H1 (cell line): ENCODE measurements around the gene CES3. TPM values are rescaled to one million over a fixed set of nuclear protein-coding genes. Genes with fewer than 3 reads are reported as not detected.

ENCODE experiments used
- CTCF ChIA-PET: fragments of 300-600 bp; sonication (Branson Sonifier 250); formaldehyde crosslinking; loops from one replicate; lab custom pipeline; 2021; ENCODE audit not compliant: partially characterized antibody; lab: Charles Lee
- POLR2A ChIA-PET: fragments of 300-600 bp; sonication (Branson Sonifier 250); formaldehyde crosslinking; loops from one replicate; lab custom pipeline; 2021; ENCODE audit warnings: inconsistent platforms; ENCODE audit not compliant: partially characterized antibody; lab: Charles Lee
- DNase-seq, 2 experiments: peaks; one replicate each; pipeline versions ENCODE4 v3.0.0 to v3.0.0-alpha.2; 2010 to 2022; ENCODE audit warnings: low spot score in 2 of 2, low read depth in 1 of 2, mixed read lengths in 1 of 2
- FAIRE-seq: peaks from 2 replicates; lab custom pipeline; 2011; peaks lifted over from hg19 to GRCh38; lab: Jason Lieb, UNC
- H2AFZ ChIP-seq: 2 replicates; pipeline ENCODE4 v1.8.1; 2012; ENCODE audit warnings: low read length, inconsistent platforms
- H2AK5ac ChIP-seq: 2 replicates; pipeline ENCODE4 v1.6.1; 2013; ENCODE audit warnings: low read depth, low read length
- H2BK120ac ChIP-seq: replicated peaks from 2 replicates; pipeline ENCODE3; 2013; ENCODE audit warnings: low read depth, low read length, inconsistent platforms
- H2BK12ac ChIP-seq: 2 replicates; pipeline ENCODE4 v1.6.1; 2013; ENCODE audit warnings: low read depth, low read length
- H2BK15ac ChIP-seq: 2 replicates; pipeline ENCODE4 v1.6.1; 2013; ENCODE audit warnings: low read length
- H2BK20ac ChIP-seq: 2 replicates; pipeline ENCODE4 v1.6.1; 2013; ENCODE audit warnings: low read length
- H2BK5ac ChIP-seq: 2 replicates; pipeline ENCODE4 v1.6.1; 2013; ENCODE audit warnings: low read depth, low read length
- H3K14ac ChIP-seq: 2 replicates; pipeline ENCODE4 v1.6.1; 2013; ENCODE audit warnings: inconsistent platforms; ENCODE audit not compliant: insufficient read length
- H3K18ac ChIP-seq: 2 replicates; pipeline ENCODE4 v1.6.1; 2013; ENCODE audit warnings: low read length; ENCODE audit errors: extremely low read depth
- H3K23ac ChIP-seq: 2 replicates; pipeline ENCODE4 v1.6.1; 2013; ENCODE audit warnings: inconsistent platforms; ENCODE audit not compliant: insufficient read length
- H3K23me2 ChIP-seq: 2 replicates; pipeline ENCODE4 v1.6.1; 2013; ENCODE audit warnings: low read depth, low read length
- H3K27ac ChIP-seq: 2 replicates; pipeline ENCODE4 v1.6.1; 2011; ENCODE audit warnings: low read depth, low read length, inconsistent platforms
- H3K27me3 ChIP-seq, 4 experiments: replicated peaks in 1 of 4; 1 replicate in 1 of 4; 2 replicates in 3 of 4; pipeline versions ENCODE4 v1.6.1 to v1.8.1; 2011 to 2013; ENCODE audit warnings: low read length in 3 of 4, mild to moderate bottlenecking in 3 of 4, inconsistent platforms in 2 of 4, mixed read lengths in 2 of 4, moderate library complexity in 1 of 4; ENCODE audit not compliant: control insufficient read depth in 3 of 4, insufficient read depth in 3 of 4; ENCODE audit errors: extremely low read depth in 1 of 4
- H3K36me3 ChIP-seq, 4 experiments: 2 replicates each; pipeline versions ENCODE4 v1.6.1 to v1.8.1; 2011 to 2013; ENCODE audit warnings: mild to moderate bottlenecking in 4 of 4, low read length in 3 of 4, moderate library complexity in 2 of 4, control low read depth in 1 of 4, inconsistent platforms in 1 of 4; ENCODE audit not compliant: insufficient read depth in 4 of 4, control insufficient read depth in 2 of 4
- H3K4ac ChIP-seq: replicated peaks from 2 replicates; pipeline ENCODE3; 2013; ENCODE audit warnings: low read length, low read depth, mixed read lengths, inconsistent platforms; ENCODE audit not compliant: insufficient read length
- H3K4me1 ChIP-seq, 4 experiments: replicated peaks in 1 of 4; 1 replicate in 1 of 4; 2 replicates in 3 of 4; pipeline versions ENCODE4 v1.6.1 to v1.8.1; 2011 to 2013; ENCODE audit warnings: low read length in 3 of 4, inconsistent platforms in 2 of 4, mixed read lengths in 1 of 4; ENCODE audit not compliant: insufficient read depth in 4 of 4, control insufficient read depth in 3 of 4
- H3K4me2 ChIP-seq, 2 experiments: 2 replicates each; pipeline versions ENCODE4 v1.6.1 to v1.8.1; 2011 to 2013; ENCODE audit warnings: low read depth in 2 of 2, low read length in 2 of 2, control low read depth in 1 of 2, inconsistent platforms in 1 of 2, mild to moderate bottlenecking in 1 of 2; ENCODE audit not compliant: insufficient read depth in 1 of 2
- H3K4me3 ChIP-seq, 4 experiments: fragments of 200-600, 300-600 bp in 1 of 4; sonication (generic), shearing (Covaris generic), sonication (Bioruptor Twin) in 1 of 4; 2 replicates each; pipeline versions ENCODE4 v1.5.1 to v1.8.1; 2011 to 2016; ENCODE audit warnings: low read length in 4 of 4, low read depth in 3 of 4, control low read depth in 2 of 4, inconsistent platforms in 2 of 4, mild to moderate bottlenecking in 2 of 4, mixed read lengths in 1 of 4, moderate library complexity in 1 of 4; ENCODE audit not compliant: insufficient read depth in 2 of 4; ENCODE audit errors: extremely low read depth in 1 of 4
- H3K56ac ChIP-seq: replicated peaks from 2 replicates; pipeline ENCODE3; 2013; ENCODE audit warnings: low read depth, mild to moderate bottlenecking, mixed read lengths, low read length, inconsistent platforms; ENCODE audit not compliant: insufficient read length
- H3K79me1 ChIP-seq: 2 replicates; pipeline ENCODE4 v1.6.1; 2013; ENCODE audit warnings: low read depth, low read length, control low read depth
- H3K79me2 ChIP-seq, 2 experiments: 2 replicates each; pipeline versions ENCODE4 v1.6.1 to v1.8.1; 2012 to 2013; ENCODE audit warnings: low read length in 2 of 2, mild to moderate bottlenecking in 2 of 2, inconsistent platforms in 1 of 2; ENCODE audit not compliant: insufficient read depth in 2 of 2, control insufficient read depth in 1 of 2
- H3K9ac ChIP-seq, 4 experiments: replicated peaks in 1 of 4; 1 replicate in 1 of 4; 2 replicates in 3 of 4; pipeline versions ENCODE4 v1.6.1 to v1.8.1; 2011 to 2013; ENCODE audit warnings: low read depth in 3 of 4, low read length in 3 of 4, control low read depth in 2 of 4, mild to moderate bottlenecking in 2 of 4, moderate library complexity in 2 of 4, inconsistent platforms in 1 of 4; ENCODE audit errors: extremely low read depth in 1 of 4
- H3K9me3 ChIP-seq, 2 experiments: 2 replicates each; pipeline versions ENCODE4 v1.6.1 to v1.8.1; 2012 to 2013; ENCODE audit warnings: mild to moderate bottlenecking in 2 of 2, moderate library complexity in 2 of 2, control low read depth in 1 of 2, inconsistent platforms in 1 of 2, low read depth in 1 of 2, low read length in 1 of 2, mixed read lengths in 1 of 2; ENCODE audit not compliant: insufficient read depth in 2 of 2
- H4K20me1 ChIP-seq, 2 experiments: replicated peaks in 1 of 2; 2 replicates each; pipeline versions ENCODE3 to v1.8.1; 2011 to 2013; ENCODE audit warnings: inconsistent platforms in 2 of 2, low read length in 2 of 2, mild to moderate bottlenecking in 1 of 2; ENCODE audit not compliant: insufficient read depth in 2 of 2, control insufficient read depth in 1 of 2
- H4K5ac ChIP-seq: 2 replicates; pipeline ENCODE4 v1.6.1; 2013; ENCODE audit warnings: low read length, low read depth, mixed read lengths, inconsistent platforms; ENCODE audit not compliant: insufficient read length
- H4K8ac ChIP-seq: 2 replicates; pipeline ENCODE4 v1.8.0; 2013; ENCODE audit warnings: mild to moderate bottlenecking, moderate library complexity, low read length, inconsistent platforms; ENCODE audit not compliant: insufficient read depth; ENCODE audit errors: extremely low read depth
- H4K91ac ChIP-seq: replicated peaks from 2 replicates; pipeline ENCODE3; 2013; ENCODE audit warnings: low read length, mixed read lengths, inconsistent platforms; ENCODE audit not compliant: insufficient read length
- EP300 ChIP-seq, 2 experiments: IDR thresholded peaks; 1 replicate in 1 of 2; 2 replicates in 1 of 2; pipeline ENCODE4 v1.6.1; 2011 to 2012; ENCODE audit warnings: low read depth in 2 of 2, low read length in 2 of 2, mild to moderate bottlenecking in 2 of 2, borderline replicate concordance in 1 of 2, inconsistent platforms in 1 of 2, moderate library complexity in 1 of 2
- GABPA ChIP-seq: IDR thresholded peaks from 2 replicates; pipeline ENCODE4 v1.6.1; 2011; ENCODE audit warnings: mild to moderate bottlenecking, low read length, moderate library complexity, borderline replicate concordance; ENCODE audit not compliant: insufficient read depth
- POLR2A ChIP-seq, 2 experiments: IDR thresholded peaks; 1 replicate in 1 of 2; 2 replicates in 1 of 2; pipeline ENCODE4 v1.6.1; 2011; ENCODE audit warnings: low read depth in 2 of 2, low read length in 2 of 2, mild to moderate bottlenecking in 2 of 2; ENCODE audit errors: control extremely low read depth in 1 of 2
- SIN3A ChIP-seq, 2 experiments: IDR thresholded peaks in 1 of 2; conservative IDR thresholded peaks in 1 of 2; 2 replicates each; pipeline ENCODE4 v1.6.1; 2011 to 2012; ENCODE audit warnings: low read length in 2 of 2, improper control_type of control experiment in 1 of 2, low read depth in 1 of 2, mild to moderate bottlenecking in 1 of 2
- TAF7 ChIP-seq: optimal IDR thresholded peaks from 2 replicates; pipeline ENCODE3; 2011; ENCODE audit warnings: low read depth, mild to moderate bottlenecking, inconsistent platforms, low read length, moderate library complexity, borderline replicate concordance
- WGBS, 2 experiments: shearing (Covaris generic) in 1 of 2; methylation state at CpG; one replicate each; pipeline versions ENCODE4 v1.1.6 to v1.1.7; 2013 to 2015; ENCODE audit warnings: low lambda C conversion rate in 2 of 2, mixed read lengths in 2 of 2, inconsistent platforms in 1 of 2, low coverage in 1 of 2, missing lambda C conversion rate in 1 of 2; ENCODE audit not compliant: insufficient replicate concordance in 2 of 2, insufficient coverage in 1 of 2, insufficient read length in 1 of 2; ENCODE audit errors: extremely low coverage in 1 of 2, missing lambda C conversion rate in 1 of 2; 5-methylcytosine and 5-hydroxymethylcytosine counted together
- polyA plus RNA-seq, 7 experiments: library from polyadenylated mRNA; depleted of rRNA in 3 of 7; stranded (reverse) in 5 of 7; unstranded in 2 of 7; fragments of >200 nt in 5 of 7; fragments of 200-250 nt in 2 of 7; gene quantifications; 1 replicate in 5 of 7; 2 replicates in 1 of 7; 4 replicates in 1 of 7; pipeline versions ENCODE4 v1.2.1 to v1.2.3, GENCODE V29; 2011 to 2013; ENCODE audit warnings: missing spikeins in 2 of 7, mixed read lengths in 2 of 7
- total RNA-seq: library from RNA; stranded (reverse); fragmentation: NEBNext Ultra II Directional; extraction: Animal tissue kit (Norgen Biotek cat#: 25700); gene quantifications from 2 replicates; pipeline ENCODE4 v1.2.1, GENCODE V29; 2021

CES3 gene
- total and polyA plus RNA-seq, 2 of the 8 experiments (the other 6 are each of a cell fraction or from before 2014, with no cell fraction given), result 1.6 to 2.2 TPM

DNA sequence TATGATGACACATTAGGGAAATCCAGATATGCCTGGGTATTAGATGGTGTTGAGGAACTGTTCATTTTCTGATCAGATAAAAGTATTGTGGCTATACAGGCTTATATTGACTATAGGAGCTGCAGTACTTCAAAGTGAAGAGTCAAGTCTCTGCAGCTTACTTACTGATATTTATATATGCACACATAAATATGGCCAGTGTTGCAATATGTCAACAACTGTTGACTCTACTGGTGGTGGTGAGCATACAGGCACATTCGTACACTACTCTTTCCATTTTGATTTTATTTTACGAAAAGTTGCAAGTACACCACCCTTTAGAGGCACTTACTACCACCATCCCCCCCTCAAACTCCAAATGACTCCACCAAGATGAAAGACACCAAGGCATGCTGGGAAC, 29.4 kb upstream of the CES3 start:
- CTCF ChIA-PET, result interaction anchor here (0.7 to 5.5 kb wide), 10 partner anchors 9 to 172 kb away, joined by 3 to 44 read pairs (median 4); no protein-coding TSS in a partner anchor
- Histone ChIP-seq H3K4me1 (peaks cover 0 to 13% (median 8%) of the 10 kb centered on the region in 4 experiments; a peak in 5 of 7 replicates), H3K79me2 (no peaks in the 10 kb centered on the region; a peak in 1 of 4 replicates), H2AFZ (no peak overlapping the region), H3K4me3 (no peak overlapping the region), H3K27ac (no peak overlapping the region), H2BK5ac (no peak overlapping the region), H4K20me1 (peaks cover 2% of the 10 kb centered on the region in 2 experiments), H4K5ac (no peak overlapping the region), H3K56ac (no peak overlapping the region), H2AK5ac (no peak overlapping the region), H3K36me3 (peaks cover 0 to 3% (median under 1%) of the 10 kb centered on the region in 4 experiments; a peak in 3 of 8 replicates), H3K27me3 (peaks cover 0 to 17% (median 11%) of the 10 kb centered on the region in 4 experiments; a peak in 5 of 7 replicates), H3K79me1 (no peaks in the 10 kb centered on the region; the same call in 1 of the 2 replicates), H4K8ac (no peak overlapping the region), H3K9ac (no peak overlapping the region), H3K4me2 (no peak overlapping the region), H3K9me3 (no peaks in the 10 kb centered on the region), H2BK15ac (no peak overlapping the region), H2BK20ac (no peak overlapping the region), H3K18ac (no peak overlapping the region), H4K91ac (no peak overlapping the region), H3K14ac (no peak overlapping the region), H3K23me2 (peaks cover 15% of the 10 kb centered on the region; the same call in 1 of the 2 replicates), H2BK12ac (no peak overlapping the region), H2BK120ac (no peak overlapping the region), H3K4ac (no peak overlapping the region), H3K23ac (no peak overlapping the region)
- no peak for TF ChIP-seq SIN3A (conservative IDR thresholded peaks at IDR 0.05 in 1 of 2, IDR thresholded peaks at IDR 0.05 in 1 of 2; ENCODE audit: low read depth in 1 of 2, low read length in 2 of 2)
- no peak for TF ChIP-seq EP300 (IDR thresholded peaks at IDR 0.05; ENCODE audit: borderline replicate concordance in 1 of 2, low read depth in 2 of 2, low read length in 2 of 2)
- TF ChIP-seq TAF7, result no peak
- TF ChIP-seq GABPA, result no peak
- TF ChIP-seq POLR2A (IDR thresholded peaks at IDR 0.05; ENCODE audit: control extremely low read depth in 1 of 2, low read depth in 2 of 2, low read length in 2 of 2), result no peak
- FAIRE-seq, result no peak
- 96% methylated on average over 2 of the region's 2 CpGs; no CpG with 5 or more reads in 1 of the 2 experiments for WGBS, 2 experiments
- POLR2A ChIA-PET, result interaction anchor here (1.2 to 2.0 kb wide), 2 partner anchors 10 to 51 kb away, joined by 4 to 7 read pairs; partner anchors contain the start of gene PDP2
- DNase-seq, result no peak
